Parathyroid adenoma (tissue), 2 donors: ENCODE results near the gene CNOT2.

Source experiments
- H2AFZ ChIP-seq: fragments of 300-600 bp; sonication (generic); one replicate; pipeline ENCODE4 v1.7.0; 2017; ENCODE audit warnings: antibody characterized with exemption, mild to moderate bottlenecking
- H3K27ac ChIP-seq: fragments of 300-600 bp; sonication (generic); one replicate; pipeline ENCODE4 v1.7.0; 2017
- H3K27me3 ChIP-seq: fragments of 300-600 bp; sonication (generic); one replicate; pipeline ENCODE4 v1.7.0; 2017; ENCODE audit warnings: low read length; ENCODE audit not compliant: control insufficient read depth, insufficient read depth
- H3K36me3 ChIP-seq: fragments of 300-600 bp; sonication (generic); one replicate; pipeline ENCODE4 v1.7.0; 2017; ENCODE audit warnings: low read length; ENCODE audit not compliant: control insufficient read depth, insufficient read depth
- H3K4me1 ChIP-seq: fragments of 300-600 bp; sonication (generic); one replicate; pipeline ENCODE4 v1.7.0; 2017; ENCODE audit warnings: control low read depth
- H3K4me2 ChIP-seq: fragments of 300-600 bp; sonication (generic); one replicate; pipeline ENCODE4 v1.7.0; 2017; ENCODE audit warnings: low read length
- H3K4me3 ChIP-seq: fragments of 300-600 bp; sonication (generic); one replicate; pipeline ENCODE4 v1.7.0; 2017; ENCODE audit warnings: low read depth, low read length
- H3K79me2 ChIP-seq: fragments of 300-600 bp; sonication (generic); one replicate; pipeline ENCODE4 v1.7.0; 2017; ENCODE audit warnings: control low read depth
- H3K9ac ChIP-seq: fragments of 300-600 bp; sonication (generic); one replicate; pipeline ENCODE4 v1.7.0; 2017; ENCODE audit warnings: mild to moderate bottlenecking
- H3K9me3 ChIP-seq: fragments of 300-600 bp; sonication (generic); one replicate; pipeline ENCODE4 v1.7.0; 2017; ENCODE audit warnings: low read length; ENCODE audit not compliant: control insufficient read depth
- TF ChIP-seq, protein P1 (sequence below): fragments of 300-600 bp; sonication (generic); IDR thresholded peaks from one replicate; pipeline ENCODE4 v1.7.0; 2017; ENCODE audit warnings: antibody characterized with exemption, mild to moderate bottlenecking
- donor health status: primary hyperparathyroidism.

The CNOT2 gene

GRCh38 chr12:70330158-70330557 is 86.9 kb downstream of the CNOT2 start:
- H3K79me2 ChIP-seq = peaks cover 7% of the 10 kb centered on the region
- no peak overlapping the region for H2AFZ ChIP-seq
- no peaks in the 10 kb centered on the region for H3K36me3 ChIP-seq
- H3K9ac ChIP-seq = no peak overlapping the region
- no peaks in the 10 kb centered on the region for H3K4me1 ChIP-seq
- H3K27me3 ChIP-seq = no peaks in the 10 kb centered on the region
- TF ChIP-seq, protein P1, sequence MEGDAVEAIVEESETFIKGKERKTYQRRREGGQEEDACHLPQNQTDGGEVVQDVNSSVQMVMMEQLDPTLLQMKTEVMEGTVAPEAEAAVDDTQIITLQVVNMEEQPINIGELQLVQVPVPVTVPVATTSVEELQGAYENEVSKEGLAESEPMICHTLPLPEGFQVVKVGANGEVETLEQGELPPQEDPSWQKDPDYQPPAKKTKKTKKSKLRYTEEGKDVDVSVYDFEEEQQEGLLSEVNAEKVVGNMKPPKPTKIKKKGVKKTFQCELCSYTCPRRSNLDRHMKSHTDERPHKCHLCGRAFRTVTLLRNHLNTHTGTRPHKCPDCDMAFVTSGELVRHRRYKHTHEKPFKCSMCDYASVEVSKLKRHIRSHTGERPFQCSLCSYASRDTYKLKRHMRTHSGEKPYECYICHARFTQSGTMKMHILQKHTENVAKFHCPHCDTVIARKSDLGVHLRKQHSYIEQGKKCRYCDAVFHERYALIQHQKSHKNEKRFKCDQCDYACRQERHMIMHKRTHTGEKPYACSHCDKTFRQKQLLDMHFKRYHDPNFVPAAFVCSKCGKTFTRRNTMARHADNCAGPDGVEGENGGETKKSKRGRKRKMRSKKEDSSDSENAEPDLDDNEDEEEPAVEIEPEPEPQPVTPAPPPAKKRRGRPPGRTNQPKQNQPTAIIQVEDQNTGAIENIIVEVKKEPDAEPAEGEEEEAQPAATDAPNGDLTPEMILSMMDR = no peak
- no peaks in the 10 kb centered on the region for H3K9me3 ChIP-seq
- H3K4me3 ChIP-seq = no peak overlapping the region
- no peak overlapping the region for H3K4me2 ChIP-seq
- H3K27ac ChIP-seq = no peak overlapping the region

- Histone ChIP-seq H3K36me3 (no peaks in the 10 kb centered on the region), H3K4me1 (no peaks in the 10 kb centered on the region), H3K27me3 (no peaks in the 10 kb centered on the region), H2AFZ (no peak overlapping the region), H3K9ac (no peak overlapping the region), H3K79me2 (peaks cover 7% of the 10 kb centered on the region), H3K9me3 (no peaks in the 10 kb centered on the region), H3K4me2 (no peak overlapping the region), H3K27ac (no peak overlapping the region), H3K4me3 (no peak overlapping the region)
- TF ChIP-seq, protein P1 = no peak
Observed at GRCh38 chr12:70332236-70332635, 89.0 kb downstream of the CNOT2 start.

GRCh38 chr12:70334742-70335141 is 91.5 kb downstream of the CNOT2 start:
- Histone ChIP-seq H3K27me3 (no peaks in the 10 kb centered on the region), H3K9ac (no peak overlapping the region), H3K4me2 (no peak overlapping the region), H3K36me3 (no peaks in the 10 kb centered on the region), H3K79me2 (no peaks in the 10 kb centered on the region), H3K27ac (no peak overlapping the region), H3K4me1 (no peaks in the 10 kb centered on the region), H3K9me3 (no peaks in the 10 kb centered on the region), H3K4me3 (no peak overlapping the region), H2AFZ (no peak overlapping the region)
- TF ChIP-seq, protein P1 = no peak

GRCh38 chr12:70338531-70338930 is 95.3 kb downstream of the CNOT2 start:
- Histone ChIP-seq H3K27ac (no peak overlapping the region), H3K27me3 (no peaks in the 10 kb centered on the region), H2AFZ (no peak overlapping the region), H3K79me2 (no peaks in the 10 kb centered on the region), H3K4me1 (no peaks in the 10 kb centered on the region), H3K36me3 (no peaks in the 10 kb centered on the region), H3K9ac (no peak overlapping the region), H3K4me2 (no peak overlapping the region), H3K9me3 (no peaks in the 10 kb centered on the region), H3K4me3 (no peak overlapping the region)
- TF ChIP-seq, protein P1 = no peak

DNA sequence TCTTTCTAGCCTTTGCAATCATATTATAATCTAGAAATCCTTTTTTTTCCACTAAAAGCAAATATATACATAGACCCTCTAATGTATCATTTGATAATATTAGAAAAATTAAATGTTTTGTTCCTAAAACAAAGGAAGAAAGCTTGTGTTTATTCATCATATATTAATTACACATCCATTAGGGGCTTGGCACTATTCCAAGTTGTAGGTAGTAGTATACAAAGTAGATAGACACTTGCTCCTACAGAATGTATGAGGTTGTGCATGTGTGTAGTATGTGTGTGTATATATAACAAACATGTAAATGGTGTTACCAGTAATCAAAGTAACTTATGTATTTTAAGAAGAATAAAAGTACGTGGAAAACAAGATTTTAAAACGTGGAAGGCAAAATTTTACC is 107.8 kb downstream of the CNOT2 start:
- Histone ChIP-seq H3K4me3 (no peak overlapping the region), H3K9me3 (no peaks in the 10 kb centered on the region), H3K79me2 (no peaks in the 10 kb centered on the region), H3K36me3 (no peaks in the 10 kb centered on the region), H3K9ac (no peak overlapping the region), H3K4me1 (no peaks in the 10 kb centered on the region), H3K4me2 (no peak overlapping the region), H3K27ac (no peak overlapping the region), H2AFZ (no peak overlapping the region), H3K27me3 (no peaks in the 10 kb centered on the region)
- TF ChIP-seq, protein P1 = no peak
